Kidney epithelial cell (primary cell): ENCODE data around the gene BST2. TPM values are rescaled to one million over a fixed set of nuclear protein-coding genes. Genes with fewer than 3 reads are reported as not detected.

ENCODE experiments used
- DNase-seq: peaks from one replicate; pipeline ENCODE4 v3.0.0-alpha.2; 2010; ENCODE audit warnings: low read depth
- H3K27me3 ChIP-seq: 2 replicates; pipeline ENCODE4 v1.6.0; 2011; ENCODE audit warnings: low read length; ENCODE audit not compliant: control insufficient read depth, insufficient read depth
- H3K36me3 ChIP-seq: 2 replicates; pipeline ENCODE4 v1.5.1; 2011; ENCODE audit warnings: low read length; ENCODE audit not compliant: control insufficient read depth, insufficient read depth
- H3K4me3 ChIP-seq: 2 replicates; pipeline ENCODE4 v1.5.1; 2011; ENCODE audit warnings: low read depth, mild to moderate bottlenecking, control low read depth, low read length
- CTCF ChIP-seq: IDR thresholded peaks from 2 replicates; pipeline ENCODE4 v1.5.1; 2011; ENCODE audit warnings: mild to moderate bottlenecking, moderate library complexity, low read length, control low read depth, inconsistent platforms; ENCODE audit not compliant: insufficient read depth, poor library complexity, severe bottlenecking
- total RNA-seq: library from RNA; depleted of rRNA; stranded (reverse); fragments of >200 nt; gene quantifications from 2 replicates; pipeline ENCODE4 v1.2.3, GENCODE V29; 2015

The BST2 gene
- total RNA-seq, 1 donor from 2014 or later = 41.4 TPM

- no peaks in the 10 kb centered on the region for H3K36me3 ChIP-seq
- no peak for TF ChIP-seq CTCF
- H3K27me3 ChIP-seq = peaks cover 3% of the 10 kb centered on the region
- no peak for DNase-seq
- H3K4me3 ChIP-seq = no peak overlapping the region
Measured at GRCh38 chr19:17414097-17414496, 8.7 kb upstream of the BST2 start.

- no peak for TF ChIP-seq CTCF
- H3K4me3 ChIP-seq = no peak overlapping the region
- peaks cover 3% of the 10 kb centered on the region for H3K27me3 ChIP-seq
- no peak for DNase-seq
- no peaks in the 10 kb centered on the region for H3K36me3 ChIP-seq
Measured at GRCh38 chr19:17411801-17412200, 6.4 kb upstream of the BST2 start.

- no peaks in the 10 kb centered on the region for H3K36me3 ChIP-seq
- H3K27me3 ChIP-seq = peaks cover 3% of the 10 kb centered on the region
- H3K4me3 ChIP-seq = no peak overlapping the region
- no peak for TF ChIP-seq CTCF
- no peak for DNase-seq
Measured at GRCh38 chr19:17409990-17410389, 4.6 kb upstream of the BST2 start.

- TF ChIP-seq CTCF = no peak
- H3K4me3 ChIP-seq = no peak overlapping the region
- H3K36me3 ChIP-seq = no peaks in the 10 kb centered on the region
- peaks cover 6% of the 10 kb centered on the region for H3K27me3 ChIP-seq
- no peak for DNase-seq
Measured at GRCh38 chr19:17406887-17407196, 1.4 kb upstream of the BST2 start.

GRCh38 chr19:17406046-17406886 lies 836 bp upstream of the BST2 start:
- no peak for DNase-seq
- H3K4me3 ChIP-seq = no peak overlapping the region
- H3K27me3 ChIP-seq = peaks cover 5% of the 10 kb centered on the region
- no peak for TF ChIP-seq CTCF
- no peaks in the 10 kb centered on the region for H3K36me3 ChIP-seq
